ENCODE results near the gene PTOV1.

Gene PTOV1

DNA sequence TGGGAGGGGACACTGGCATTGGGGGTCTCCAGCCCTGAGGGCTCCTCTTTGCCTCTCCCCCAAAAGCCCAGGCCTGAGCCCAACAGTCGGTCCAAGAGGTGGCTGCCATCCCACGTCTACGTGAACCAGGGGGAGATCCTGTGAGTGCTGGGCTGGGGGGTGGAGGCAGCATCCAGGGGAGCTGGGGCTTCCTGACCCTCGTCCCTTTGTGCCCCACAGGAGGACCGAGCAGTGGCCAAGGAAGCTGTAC lies 6.8 kb downstream of the PTOV1 start:
- Histone ChIP-seq H2AFZ (ENCODE audit: low read depth, low read length, severe bottlenecking) (no peak overlapping the region), H3K4me3 (ENCODE audit: insufficient read depth, low read length, poor library complexity, severe bottlenecking) (no peak overlapping the region), H3K36me3 (ENCODE audit: low read length) (no peaks in the 10 kb centered on the region), H4K20me1 (ENCODE audit: low read depth, low read length) (0 out of 2 replicates have a peak, but pooled peaks cover 3% of the 10 kb centered on the region), H3F3A (ENCODE audit: insufficient read depth) (peaks cover 4% of the 10 kb centered on the region; the same call in 1 of the 2 replicates), H3K9me3 (ENCODE audit: insufficient read depth, low read length) (no peaks in the 10 kb centered on the region), H3K9ac (ENCODE audit: low read length) (no peak overlapping the region), H3K79me2 (ENCODE audit: insufficient read depth, low read length) (peaks cover 7% of the 10 kb centered on the region; the same call in 1 of the 2 replicates), H3K9me2 (replicated peaks; ENCODE audit: insufficient read depth, low read length) (no peaks in the 10 kb centered on the region), H3K4me2 (ENCODE audit: low read depth, low read length, poor library complexity, severe bottlenecking) (no peak overlapping the region), H3K27ac (ENCODE audit: low read depth, low read length) (no peak overlapping the region), H3K27me3 (ENCODE audit: low read length) (no peaks in the 10 kb centered on the region)
- TF ChIP-seq EZH2phosphoT487 (conservative IDR thresholded peaks at IDR 0.05; ENCODE audit: low read length) = no peak
- TF ChIP-seq, protein P1, sequence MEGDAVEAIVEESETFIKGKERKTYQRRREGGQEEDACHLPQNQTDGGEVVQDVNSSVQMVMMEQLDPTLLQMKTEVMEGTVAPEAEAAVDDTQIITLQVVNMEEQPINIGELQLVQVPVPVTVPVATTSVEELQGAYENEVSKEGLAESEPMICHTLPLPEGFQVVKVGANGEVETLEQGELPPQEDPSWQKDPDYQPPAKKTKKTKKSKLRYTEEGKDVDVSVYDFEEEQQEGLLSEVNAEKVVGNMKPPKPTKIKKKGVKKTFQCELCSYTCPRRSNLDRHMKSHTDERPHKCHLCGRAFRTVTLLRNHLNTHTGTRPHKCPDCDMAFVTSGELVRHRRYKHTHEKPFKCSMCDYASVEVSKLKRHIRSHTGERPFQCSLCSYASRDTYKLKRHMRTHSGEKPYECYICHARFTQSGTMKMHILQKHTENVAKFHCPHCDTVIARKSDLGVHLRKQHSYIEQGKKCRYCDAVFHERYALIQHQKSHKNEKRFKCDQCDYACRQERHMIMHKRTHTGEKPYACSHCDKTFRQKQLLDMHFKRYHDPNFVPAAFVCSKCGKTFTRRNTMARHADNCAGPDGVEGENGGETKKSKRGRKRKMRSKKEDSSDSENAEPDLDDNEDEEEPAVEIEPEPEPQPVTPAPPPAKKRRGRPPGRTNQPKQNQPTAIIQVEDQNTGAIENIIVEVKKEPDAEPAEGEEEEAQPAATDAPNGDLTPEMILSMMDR (IDR thresholded peaks at IDR 0.05; ENCODE audit: insufficient read depth, low read length, poor library complexity, severe bottlenecking) = no peak

DNA sequence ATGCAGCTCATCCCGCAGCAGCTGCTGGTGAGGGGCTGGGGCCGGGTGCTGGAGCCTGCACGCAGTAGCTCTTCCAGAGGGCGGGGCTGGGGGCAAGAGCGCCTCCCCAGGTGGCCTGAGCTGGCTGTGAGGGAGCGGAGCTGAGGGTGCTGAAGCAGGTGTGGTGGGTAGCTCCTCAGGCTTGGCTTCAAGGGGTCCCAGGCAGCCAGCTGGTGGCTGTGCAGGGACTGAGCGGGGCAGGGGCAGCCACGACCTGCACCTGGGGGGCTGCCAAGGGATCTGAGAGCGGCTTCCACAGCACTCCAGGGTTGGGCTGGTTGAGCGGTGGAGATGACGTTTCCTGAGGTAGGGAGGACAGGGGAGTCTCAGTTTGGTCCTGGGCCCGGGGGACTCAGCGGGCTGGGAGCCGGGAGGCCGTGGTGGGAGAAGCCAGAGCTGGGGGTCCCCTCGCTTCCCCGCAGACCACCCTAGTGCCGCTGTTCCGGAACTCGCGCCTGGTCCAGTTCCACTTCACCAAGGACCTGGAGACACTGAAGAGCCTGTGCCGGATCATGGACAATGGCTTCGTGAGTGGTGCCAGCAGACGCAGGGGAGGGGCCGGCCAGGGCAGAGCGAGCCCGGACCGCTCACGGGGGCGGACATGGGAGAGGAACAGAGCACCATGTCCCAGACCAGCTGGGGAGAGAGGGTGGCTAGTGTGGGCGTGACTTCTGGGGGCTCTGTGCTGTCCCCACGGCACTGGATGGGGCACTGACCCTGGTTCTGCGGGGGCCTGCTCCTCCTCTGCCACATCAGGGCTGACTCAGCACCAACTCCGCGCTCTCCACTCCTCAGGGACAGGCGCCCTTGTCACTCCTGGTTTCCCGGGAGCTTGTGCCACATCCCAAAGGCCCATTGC lies 7.4 kb downstream of the PTOV1 start:
- 0 out of 2 replicates have a peak, but pooled peaks cover 3% of the 10 kb centered on the region for H4K20me1 ChIP-seq (ENCODE audit: low read depth, low read length)

DNA sequence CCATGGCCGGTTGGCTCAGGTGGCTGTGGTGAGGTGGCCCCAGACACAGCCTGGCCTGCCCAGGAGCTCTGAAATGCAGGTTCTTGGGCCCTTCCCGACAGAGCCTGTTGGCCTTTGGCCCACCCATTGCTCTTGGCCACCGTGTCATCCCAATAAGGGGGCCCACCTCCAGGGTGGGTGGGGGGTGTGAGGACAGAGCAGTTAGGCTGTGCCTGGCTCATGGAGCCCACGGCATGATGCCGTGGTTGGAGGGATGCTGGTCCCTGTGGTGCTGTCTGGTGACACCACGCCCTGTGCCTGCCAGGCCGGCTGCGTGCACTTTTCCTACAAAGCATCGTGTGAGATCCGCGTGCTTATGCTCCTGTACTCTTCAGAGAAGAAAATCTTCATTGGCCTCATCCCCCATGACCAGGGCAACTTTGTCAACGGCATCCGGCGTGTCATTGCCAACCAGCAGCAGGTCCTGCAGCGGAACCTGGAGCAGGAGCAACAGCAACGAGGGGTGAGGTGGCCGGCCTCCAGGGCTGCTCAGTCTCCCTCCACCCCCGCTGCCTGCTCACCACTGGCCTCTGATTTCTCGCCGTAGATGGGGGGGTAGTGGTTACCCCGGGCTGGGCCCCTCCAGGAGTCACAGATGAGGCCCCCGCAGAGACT lies 8.8 kb downstream of the PTOV1 start:
- H3K27me3 ChIP-seq (ENCODE audit: low read length) = no peaks in the 10 kb centered on the region
- no peaks in the 10 kb centered on the region for H3K9me2 ChIP-seq (replicated peaks; ENCODE audit: insufficient read depth, low read length)
- H2AFZ ChIP-seq (ENCODE audit: low read depth, low read length, severe bottlenecking) = no peak overlapping the region
- H3K27ac ChIP-seq (ENCODE audit: low read depth, low read length) = no peak overlapping the region
- H3K4me3 ChIP-seq (ENCODE audit: insufficient read depth, low read length, poor library complexity, severe bottlenecking) = no peak overlapping the region
- H3K4me2 ChIP-seq (ENCODE audit: low read depth, low read length, poor library complexity, severe bottlenecking) = no peak overlapping the region
- H4K20me1 ChIP-seq (ENCODE audit: low read depth, low read length) = no peaks in the 10 kb centered on the region
- H3K9ac ChIP-seq (ENCODE audit: low read length) = no peak overlapping the region
- H3K36me3 ChIP-seq (ENCODE audit: low read length) = no peaks in the 10 kb centered on the region
- no peaks in the 10 kb centered on the region for H3F3A ChIP-seq (ENCODE audit: insufficient read depth)
- no peaks in the 10 kb centered on the region for H3K9me3 ChIP-seq (ENCODE audit: insufficient read depth, low read length)
- H3K79me2 ChIP-seq (ENCODE audit: insufficient read depth, low read length) = peaks cover 3% of the 10 kb centered on the region
- TF ChIP-seq, protein P1 (IDR thresholded peaks at IDR 0.05; ENCODE audit: insufficient read depth, low read length, poor library complexity, severe bottlenecking) = no peak
- TF ChIP-seq EZH2phosphoT487 (conservative IDR thresholded peaks at IDR 0.05; ENCODE audit: low read length) = no peak

More for the DNA sequence above, 7.4 kb downstream of the PTOV1 start:
- Histone ChIP-seq H2AFZ (ENCODE audit: low read depth, low read length, severe bottlenecking) (no peak overlapping the region), H3K4me2 (ENCODE audit: low read depth, low read length, poor library complexity, severe bottlenecking) (no peak overlapping the region), H3K36me3 (ENCODE audit: low read length) (no peaks in the 10 kb centered on the region), H3K9me2 (replicated peaks; ENCODE audit: insufficient read depth, low read length) (no peaks in the 10 kb centered on the region), H3K27me3 (ENCODE audit: low read length) (no peaks in the 10 kb centered on the region), H3K4me3 (ENCODE audit: insufficient read depth, low read length, poor library complexity, severe bottlenecking) (no peak overlapping the region), H3K27ac (ENCODE audit: low read depth, low read length) (no peak overlapping the region), H3K9ac (ENCODE audit: low read length) (no peak overlapping the region), H3K9me3 (ENCODE audit: insufficient read depth, low read length) (no peaks in the 10 kb centered on the region), H3F3A (ENCODE audit: insufficient read depth) (no peaks in the 10 kb centered on the region), H3K79me2 (ENCODE audit: insufficient read depth, low read length) (peaks cover 7% of the 10 kb centered on the region; the same call in 1 of the 2 replicates)
- no peak for TF ChIP-seq EZH2phosphoT487 (conservative IDR thresholded peaks at IDR 0.05; ENCODE audit: low read length)
- TF ChIP-seq, protein P1 (IDR thresholded peaks at IDR 0.05; ENCODE audit: insufficient read depth, low read length, poor library complexity, severe bottlenecking) = no peak

Data from SU-DHL-6 (cell line).